Measurements from ENCODE around the gene GRID2.

The GRID2 gene

DNA sequence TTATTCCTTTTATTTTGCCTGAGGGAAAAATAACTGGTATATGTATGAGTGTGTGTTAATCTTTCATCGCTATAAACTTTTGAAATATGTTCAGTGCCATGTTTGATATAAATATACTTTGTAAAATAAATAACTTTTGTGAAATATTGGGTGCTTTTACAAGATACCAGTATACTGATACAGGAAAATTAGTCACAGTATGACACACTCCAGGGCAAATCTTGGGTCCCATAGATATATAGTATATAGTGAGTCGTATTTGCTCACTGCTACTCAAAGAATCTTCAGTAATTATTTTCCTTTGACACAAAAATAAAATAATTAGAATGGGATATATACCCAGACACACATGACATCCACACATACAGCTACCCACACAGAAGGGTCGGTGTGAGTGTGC lies 472.3 kb downstream of the GRID2 start:
- DNase-seq, result no peak

DNA sequence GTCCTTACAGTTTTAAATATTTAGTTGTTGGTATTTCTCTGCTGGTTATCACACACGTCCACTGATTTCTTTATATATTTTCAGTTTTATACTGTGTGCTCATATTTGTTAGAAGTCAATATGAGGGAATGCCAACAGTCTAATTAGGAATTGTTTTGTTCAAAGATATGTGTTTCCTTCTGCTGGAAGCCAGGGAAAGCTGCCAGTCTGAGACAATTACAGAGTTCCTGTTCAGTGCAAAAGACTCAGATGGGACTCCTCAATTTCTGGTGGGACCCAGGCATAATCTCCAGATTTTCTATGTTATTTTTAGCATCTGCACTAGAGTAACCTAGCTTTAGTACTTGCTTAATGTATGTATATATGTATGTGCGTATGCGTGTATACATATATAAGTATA lies 486.0 kb downstream of the GRID2 start:
- DNase-seq, result no peak

DNA sequence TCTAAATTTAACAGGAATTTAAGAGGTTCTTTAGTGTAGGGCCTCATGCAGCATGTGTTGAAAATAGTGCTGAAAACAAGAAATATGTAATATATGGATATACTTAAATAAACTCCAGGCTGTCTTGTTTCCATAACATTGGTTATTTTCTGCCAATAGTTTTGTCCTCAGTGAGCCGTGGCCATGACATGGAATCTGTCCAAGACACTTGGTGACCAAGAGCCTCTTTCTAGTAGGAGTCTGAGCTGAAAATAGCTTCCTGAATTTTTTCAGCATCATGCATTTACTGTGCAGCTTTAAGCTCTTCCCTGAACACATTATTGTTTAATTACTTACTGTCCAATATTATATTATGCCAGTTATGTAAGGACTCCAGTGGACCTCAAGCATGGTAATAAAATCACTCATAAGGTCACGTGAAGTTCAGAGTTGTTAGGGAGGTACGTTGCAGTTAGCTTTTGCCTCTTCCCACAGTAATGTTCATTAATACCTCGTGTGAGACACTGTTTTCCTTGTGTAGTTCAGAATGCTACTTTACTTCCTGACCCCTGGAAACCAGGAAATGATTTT lies 488.2 kb downstream of the GRID2 start:
- DNase-seq, result no peak

DNA sequence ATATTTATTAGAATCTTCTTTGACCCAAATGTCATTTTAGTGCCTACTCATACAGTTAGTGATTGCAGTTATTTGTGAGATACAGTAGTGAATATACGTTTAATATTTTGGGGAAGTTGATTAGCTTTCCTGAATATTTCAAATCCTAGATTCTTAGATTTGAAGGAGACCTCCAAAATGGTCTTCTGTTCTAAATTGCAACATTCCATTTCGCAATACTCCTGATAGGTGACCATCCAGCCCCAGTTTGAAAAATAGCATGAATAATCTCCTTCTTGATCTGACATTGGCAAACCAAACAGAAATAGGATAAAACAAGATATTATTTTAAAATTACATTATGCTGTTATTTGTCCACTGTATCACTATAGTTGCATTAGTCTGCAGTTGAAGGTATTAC lies 505.6 kb downstream of the GRID2 start:
- no peak for DNase-seq

DNA sequence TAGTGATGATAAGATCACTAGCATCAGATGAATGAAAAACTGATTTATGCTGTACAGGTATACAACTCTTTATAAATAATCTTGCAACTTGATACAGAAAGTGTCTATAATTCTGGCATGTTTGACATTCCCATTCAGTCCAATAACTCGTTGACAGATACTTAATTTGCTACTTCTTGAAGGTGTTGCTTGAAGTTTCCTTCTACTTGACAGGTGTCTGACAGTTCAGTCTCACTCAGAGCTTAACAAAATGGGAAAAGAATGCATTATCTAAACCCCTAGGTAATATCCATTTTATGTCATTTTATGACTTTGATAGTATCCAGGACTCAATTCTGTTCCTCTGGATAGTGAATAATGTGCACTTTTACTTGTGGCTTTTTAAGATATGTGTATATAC lies 508.9 kb downstream of the GRID2 start:
- no peak for DNase-seq

DNA sequence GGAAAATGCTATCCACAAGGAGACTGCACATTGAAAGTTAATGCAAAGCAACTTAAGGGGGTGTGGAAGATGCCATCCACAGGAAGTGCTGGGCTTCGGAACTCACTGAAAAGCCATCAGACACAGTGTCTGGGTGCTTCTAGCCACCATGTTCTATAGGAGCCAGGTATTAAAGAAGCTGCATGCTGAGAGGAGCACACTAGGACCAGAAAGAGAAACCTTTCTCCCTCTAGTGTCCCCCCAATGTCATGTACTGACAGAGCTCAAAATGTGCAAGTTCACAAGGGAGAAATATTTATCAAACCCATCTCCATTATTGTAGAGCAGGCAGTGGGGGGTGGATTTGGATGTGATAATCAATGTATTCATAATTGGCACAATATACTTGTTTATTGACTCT lies 510.9 kb downstream of the GRID2 start:
- no peak for DNase-seq

DNA sequence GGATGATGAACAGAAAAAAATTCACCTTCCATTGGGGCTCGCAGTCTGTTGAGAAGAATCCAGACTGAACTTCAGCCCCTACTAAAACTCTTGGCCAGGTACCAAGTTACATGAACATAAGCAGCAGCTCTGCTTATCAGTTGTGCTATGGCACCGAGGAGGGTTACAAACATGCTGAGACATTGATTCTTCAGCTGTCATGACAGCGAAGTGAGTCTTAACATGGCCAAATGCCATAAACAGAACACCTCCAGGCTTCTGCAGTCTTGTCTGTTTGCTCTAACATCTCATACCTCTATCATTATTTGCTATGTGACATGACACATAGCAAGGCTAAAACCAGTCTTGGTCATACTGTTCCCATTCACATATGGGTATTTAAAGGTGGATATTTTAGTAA lies 521.5 kb downstream of the GRID2 start:
- no peak for DNase-seq

DNA sequence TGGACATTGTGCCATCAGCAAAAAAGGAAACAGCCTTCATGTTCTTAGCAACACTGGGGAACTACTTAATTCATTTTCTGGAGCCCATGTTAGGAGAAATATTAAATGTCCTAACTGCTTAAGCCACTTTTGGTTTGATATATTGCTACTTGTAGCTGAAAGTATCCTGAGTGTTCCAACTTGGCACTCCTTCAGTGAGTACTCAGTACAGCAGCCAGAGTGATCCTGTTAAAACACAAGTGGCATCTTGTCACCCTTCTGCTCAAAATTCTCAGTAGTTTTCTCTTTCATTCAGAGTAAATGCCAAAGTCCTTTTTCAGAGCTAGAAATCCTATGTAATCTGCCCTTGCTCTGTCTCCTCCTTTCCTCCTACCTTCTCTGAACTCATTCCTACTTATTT lies 522.0 kb downstream of the GRID2 start:
- no peak for DNase-seq

DNA sequence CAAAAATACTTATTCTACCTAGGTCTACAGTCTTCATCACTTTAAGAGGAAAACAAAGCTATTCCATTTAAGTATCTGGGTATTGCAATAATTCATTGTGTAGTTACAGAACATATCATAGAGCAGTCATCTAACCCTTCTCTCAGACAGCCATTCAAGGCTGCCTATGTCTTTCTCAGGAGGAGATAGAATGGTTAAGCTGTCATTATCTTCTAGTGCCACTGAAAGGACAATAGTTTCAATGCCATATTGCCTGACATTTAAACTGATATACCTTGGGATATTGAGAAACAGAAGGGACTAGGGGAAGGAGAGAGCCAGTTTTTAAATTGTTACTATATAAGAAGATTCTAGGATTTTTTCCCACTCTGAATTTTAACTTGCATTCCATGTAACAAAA lies 527.0 kb downstream of the GRID2 start:
- no peak for DNase-seq

DNA sequence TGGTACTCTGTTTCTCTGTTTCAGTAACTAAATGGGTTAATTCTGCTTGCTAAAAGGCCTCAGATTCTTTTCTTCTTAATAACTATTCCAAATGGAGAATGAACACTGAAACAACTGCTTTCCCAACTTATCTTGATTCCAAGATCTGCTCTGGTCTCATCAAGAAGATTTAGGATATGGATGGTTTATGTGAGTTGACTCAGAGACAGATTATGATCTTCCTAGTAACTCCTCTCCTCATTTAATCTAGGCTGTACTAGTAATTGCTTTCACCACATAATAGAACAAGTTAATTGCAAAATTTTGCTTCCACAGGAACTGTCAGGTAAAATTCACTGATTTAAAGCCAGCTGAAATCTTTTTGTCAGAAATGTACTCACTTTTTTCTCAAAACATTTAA lies 537.1 kb downstream of the GRID2 start:
- no peak for DNase-seq

DNA sequence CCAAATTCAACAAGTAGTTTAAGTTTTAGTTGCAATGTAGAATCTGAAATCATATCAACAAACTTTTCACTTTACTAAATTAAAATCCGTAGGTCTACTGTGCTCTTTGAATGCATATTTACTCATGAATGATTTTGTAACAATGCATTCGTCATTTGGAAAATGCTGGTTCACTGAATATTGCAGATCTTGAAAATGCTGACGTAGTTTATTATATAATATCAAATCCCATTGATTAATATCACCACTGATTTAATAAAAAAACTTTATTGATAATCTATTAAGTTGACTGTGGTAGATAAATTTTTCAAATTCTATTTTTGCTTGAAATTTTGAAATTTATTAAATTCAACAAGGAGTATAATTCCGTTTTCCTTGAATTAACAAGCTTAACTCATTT lies 540.0 kb downstream of the GRID2 start:
- DNase-seq, result no peak

DNA sequence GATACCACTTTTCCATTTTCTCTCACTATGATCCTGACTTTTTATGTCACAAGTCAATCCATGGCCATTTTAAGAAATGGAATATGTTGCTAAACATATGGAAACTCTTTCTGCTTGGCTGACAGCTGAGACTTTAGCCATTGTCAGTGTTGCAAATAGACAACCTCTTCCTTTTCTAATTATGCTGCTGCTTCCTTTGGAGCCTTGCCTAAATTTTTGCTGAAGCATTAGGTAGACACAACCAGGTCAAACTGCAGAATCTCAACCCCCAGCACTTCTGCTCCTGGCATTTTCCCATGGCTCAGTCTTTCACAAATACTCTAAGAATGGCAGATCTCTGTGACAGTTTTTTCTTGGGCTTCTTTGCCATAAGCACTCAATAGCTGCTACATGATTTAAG lies 543.3 kb downstream of the GRID2 start:
- no peak for DNase-seq

DNA sequence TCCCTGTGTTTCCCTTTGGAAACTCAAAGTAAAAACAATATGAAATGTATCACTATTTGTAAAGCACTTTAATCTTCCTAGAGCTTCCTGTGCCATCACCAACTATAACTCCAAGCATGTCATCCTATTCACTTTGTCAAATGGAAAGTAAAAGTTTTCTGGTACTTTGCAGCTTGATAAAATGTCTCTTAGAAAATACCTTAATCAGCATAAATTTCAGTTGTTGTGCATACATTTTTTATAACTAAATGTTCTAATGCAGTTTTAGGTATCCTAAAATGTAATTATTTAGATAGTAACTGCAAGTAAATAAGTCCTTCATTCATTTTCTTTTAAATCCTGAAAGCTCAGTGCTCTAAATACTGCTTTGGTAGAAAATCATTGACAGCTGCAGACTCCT lies 558.7 kb downstream of the GRID2 start:
- no peak for DNase-seq

DNA sequence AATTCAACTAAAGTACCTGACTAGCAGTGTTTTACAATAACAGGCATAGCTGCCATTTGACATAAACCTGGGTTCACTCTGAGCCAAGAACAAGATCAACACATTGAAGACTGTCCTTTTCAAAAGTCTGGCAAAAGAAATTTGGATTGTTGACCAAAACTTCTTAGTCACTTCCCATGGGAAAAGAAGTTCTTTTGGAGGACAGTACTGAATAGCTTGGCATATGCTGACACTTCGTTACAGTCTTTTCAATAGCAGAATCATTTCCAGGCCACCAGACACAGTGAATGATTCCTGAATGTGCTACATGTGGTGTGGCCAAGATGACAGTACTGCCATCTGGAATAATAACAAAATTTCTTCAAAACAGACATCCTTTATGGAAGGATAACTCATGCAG lies 560.3 kb downstream of the GRID2 start:
- DNase-seq, result no peak

DNA sequence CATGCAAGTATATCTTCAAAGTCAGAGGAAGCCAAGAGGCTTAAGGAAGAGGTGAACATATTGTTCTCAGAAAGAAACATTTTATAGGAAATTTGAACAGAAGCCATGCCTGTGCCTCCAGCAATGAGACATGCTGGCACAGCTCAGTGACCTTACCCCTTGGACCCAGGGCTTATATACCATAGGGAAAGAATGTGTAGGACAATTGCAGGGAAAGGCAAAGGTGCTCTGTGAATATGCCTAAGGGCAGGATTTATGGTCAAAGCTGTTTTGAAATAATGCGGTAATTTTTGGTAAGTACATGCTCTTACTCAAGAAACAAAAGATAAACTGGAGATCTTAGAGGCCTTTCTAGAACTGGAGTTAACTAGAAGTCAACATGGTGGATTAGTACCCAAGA lies 568.8 kb downstream of the GRID2 start:
- DNase-seq, result no peak

DNA sequence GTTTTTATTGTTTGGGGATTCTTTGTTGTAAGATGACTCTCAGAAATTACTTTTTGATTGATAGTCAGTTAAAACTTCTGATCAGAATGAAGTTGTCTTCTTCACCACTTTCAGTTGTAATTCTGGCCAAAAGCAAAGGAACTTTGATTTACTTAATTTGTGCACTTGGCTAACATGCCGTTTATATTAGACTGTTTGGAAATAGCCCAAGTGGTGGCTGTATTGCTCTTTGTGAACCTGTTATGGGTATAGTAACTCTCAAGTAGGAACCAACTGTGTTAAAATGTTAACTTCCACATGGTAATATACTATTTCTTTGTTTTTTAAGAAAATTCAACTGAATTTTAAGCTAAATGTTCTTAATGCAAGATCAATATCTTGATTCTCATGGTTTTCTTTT lies 581.9 kb downstream of the GRID2 start:
- no peak for DNase-seq

DNA sequence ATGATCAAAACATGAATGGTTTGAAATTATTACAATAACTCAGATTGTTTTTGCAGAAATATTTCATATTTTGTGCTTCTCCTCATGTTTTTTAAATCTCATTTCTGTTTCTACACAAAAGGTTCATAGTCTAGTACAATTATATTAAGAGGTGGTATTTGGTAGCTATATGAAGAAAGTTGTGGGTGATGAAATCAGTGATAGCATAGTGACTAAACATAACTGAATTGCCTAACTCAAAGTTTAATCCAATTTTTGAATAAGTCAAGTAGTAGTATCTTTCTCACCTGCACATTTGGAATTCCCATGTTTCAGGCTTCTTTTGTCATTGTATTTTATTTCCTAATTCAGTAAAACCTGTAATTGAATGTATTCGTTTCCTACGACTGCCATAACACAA lies 648.7 kb downstream of the GRID2 start:
- no peak for DNase-seq

DNA sequence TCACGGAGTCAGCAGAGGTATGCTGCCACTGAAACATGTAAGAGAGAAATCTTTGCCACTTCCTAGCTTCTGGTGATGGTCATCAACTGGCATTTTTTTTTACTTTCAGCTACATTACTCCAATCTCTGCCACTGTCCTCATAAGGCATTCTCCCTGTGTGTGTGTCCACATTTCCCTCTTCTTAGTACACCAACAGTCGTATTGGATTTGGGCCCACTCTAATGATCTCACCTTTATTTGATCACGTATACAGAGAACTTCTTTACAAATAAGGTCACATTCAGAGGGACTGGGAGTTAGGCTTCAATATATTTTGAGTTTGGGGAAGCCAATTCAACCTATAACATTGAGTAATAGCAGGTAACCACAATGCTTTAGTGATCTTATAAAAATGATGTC lies 649.1 kb downstream of the GRID2 start:
- DNase-seq, result no peak

DNA sequence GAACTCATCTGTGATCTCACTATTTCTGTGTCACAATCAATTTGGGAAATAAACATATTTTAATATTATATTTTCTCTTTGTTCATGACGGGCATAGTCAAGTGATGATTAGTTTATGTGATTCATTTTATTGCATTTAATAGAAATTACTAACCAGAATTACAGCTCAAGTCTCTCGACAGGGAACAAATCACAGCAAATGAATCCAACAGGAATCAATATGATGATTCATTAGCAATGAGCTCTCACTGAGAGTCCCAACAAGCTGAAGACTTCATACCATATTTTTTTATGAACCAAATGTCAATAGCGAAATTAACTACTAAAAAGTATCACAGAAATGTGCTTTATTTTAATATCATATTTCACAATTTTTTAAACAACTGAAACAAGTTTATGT lies 649.7 kb downstream of the GRID2 start:
- DNase-seq, result no peak

DNA sequence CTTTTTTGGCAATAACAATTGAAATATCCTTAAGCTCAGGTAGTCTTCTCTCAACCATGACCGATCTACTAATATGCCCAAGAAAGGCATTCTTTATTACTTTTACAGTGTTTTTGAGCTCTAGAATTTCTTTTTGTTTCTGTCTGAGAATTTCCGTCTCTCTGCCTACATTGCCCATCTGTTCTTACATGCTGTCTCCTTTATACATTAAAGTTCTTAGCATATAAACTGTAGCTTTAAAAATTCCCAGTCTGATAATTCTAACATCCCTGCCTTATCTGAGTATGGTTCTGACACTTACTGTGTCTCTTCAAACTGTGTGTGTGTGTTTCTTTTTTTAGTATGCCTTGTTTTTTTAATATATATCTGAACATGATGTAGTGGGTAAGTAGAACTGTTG lies 658.1 kb downstream of the GRID2 start:
- DNase-seq, result no peak

DNA sequence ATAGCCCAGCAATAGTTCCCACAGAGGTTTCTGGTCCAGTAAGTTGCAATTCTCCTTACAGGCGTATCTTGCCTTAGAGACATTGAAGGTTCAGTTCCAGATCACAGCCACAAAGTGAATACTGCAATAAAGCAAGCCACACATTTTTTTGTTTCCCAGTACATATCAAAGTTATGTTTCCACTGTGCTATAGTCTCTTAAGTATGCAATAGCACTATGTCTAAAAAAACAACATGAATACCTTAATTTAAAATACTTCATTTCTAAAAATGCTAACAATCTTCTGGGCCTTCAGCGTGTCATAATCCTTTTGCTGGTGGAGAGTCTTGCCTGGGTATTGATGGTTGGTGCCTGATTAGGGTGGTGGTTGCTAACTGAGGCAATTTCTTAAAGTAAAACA lies 659.1 kb downstream of the GRID2 start:
- DNase-seq, result no peak

DNA sequence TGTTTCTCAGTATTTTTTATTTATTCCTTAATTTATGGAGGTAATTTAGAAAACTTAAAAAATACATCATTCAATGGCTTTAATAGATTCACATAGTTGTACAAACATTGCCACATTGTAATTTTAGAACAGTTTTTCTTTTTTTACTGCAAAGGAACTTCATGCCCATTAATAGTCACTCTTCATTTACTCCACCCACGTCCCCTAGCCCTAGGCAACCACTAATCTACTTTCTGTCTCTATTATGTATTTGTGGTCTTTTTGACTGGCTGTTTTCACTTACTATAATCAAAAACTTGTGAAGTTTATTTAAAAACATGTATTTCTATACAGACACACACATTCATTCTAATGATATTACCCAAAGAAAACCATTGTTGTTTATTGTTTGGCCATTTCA lies 664.8 kb downstream of the GRID2 start:
- DNase-seq, result no peak

DNA sequence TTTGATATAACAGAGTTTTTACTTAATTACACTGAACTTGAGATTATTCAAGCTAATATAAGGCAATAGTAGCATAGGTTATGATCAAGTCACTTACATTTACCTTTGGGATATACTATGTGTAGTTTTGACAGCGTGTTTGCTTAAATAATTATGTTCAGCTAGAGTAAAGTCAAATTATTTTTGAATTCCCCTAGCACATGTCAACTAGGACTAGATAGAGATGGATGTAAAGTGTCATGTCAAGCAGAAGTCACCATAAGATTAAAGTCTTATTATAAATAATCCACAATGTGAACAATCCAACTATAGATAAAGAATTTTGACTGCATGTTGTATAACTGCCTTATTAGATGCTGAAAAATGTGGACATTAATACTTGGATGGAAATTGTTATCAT lies 665.2 kb downstream of the GRID2 start:
- DNase-seq, result no peak

DNA sequence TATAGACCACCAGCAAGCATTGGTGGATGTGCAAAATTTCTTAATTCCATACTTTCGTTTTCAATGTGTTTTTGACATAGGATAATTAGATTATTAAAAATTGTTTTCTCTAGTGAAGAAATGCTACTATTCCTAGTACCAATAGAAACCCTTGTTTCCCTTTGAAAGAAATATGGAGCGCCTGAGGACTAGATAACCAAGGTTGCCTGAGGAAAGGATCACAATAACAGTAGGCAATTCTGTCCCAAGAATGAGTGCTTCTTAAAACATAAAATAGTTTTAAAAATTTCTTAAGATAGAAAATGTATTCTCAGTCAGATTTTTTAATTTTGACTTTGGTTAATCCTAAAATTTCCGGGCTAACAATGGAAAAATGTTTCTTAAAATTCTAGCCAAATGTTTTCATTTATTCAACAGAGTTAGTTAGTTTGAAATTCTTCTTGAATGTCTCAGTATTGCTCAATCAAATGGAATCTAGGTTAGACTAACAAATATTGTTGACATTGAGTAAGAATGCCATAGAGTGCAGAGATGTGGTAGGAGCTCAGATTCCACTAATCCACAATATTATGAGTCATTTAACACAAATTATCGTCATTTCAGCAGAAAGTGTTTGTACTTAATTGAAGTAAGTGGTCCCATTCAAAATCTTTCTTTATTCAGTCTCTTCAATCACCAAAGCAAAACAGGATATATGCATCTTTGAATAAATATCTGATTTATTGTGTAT lies 666.0 kb downstream of the GRID2 start:
- no peak for DNase-seq

DNA sequence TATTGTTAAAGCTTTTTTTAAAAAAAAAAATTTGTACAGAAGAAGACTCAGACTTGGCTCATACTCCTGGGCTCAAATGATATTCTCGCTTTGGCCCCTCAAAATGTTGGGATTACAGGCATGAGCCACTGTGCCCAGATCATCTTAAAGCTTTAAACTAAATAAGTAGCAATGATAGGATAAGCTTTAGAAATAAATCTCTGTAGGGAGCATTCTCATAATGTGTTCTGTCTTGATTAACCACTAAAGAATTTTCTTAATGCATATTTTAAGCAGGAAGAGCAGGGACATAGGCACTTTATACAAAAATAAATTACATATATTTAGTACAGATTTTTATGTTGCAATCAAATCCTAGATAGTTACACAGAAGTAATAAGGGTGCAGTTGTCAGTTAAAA lies 667.2 kb downstream of the GRID2 start:
- no peak for DNase-seq
